IgD-negative memory B cell (primary cell): ENCODE measurements around the gene FCGR3A. TPM values are rescaled to one million over a fixed set of nuclear protein-coding genes. Genes with fewer than 3 reads are reported as not detected.

ENCODE experiments used
- H3K27ac Mint-ChIP-seq, 3 donors: one replicate each; pipeline ENCODE4 v1.8.0; 2020 to 2022; ENCODE audit warnings: mild to moderate bottlenecking in 3 of 3, mixed read lengths in 3 of 3, moderate library complexity in 1 of 3
- H3K27me3 Mint-ChIP-seq: one replicate; pipeline ENCODE4 v1.8.0; 2021; ENCODE audit warnings: mixed read lengths
- H3K36me3 Mint-ChIP-seq: one replicate; pipeline ENCODE4 v1.8.0; 2020; ENCODE audit warnings: mild to moderate bottlenecking, mixed read lengths
- H3K4me1 Mint-ChIP-seq, 3 donors: one replicate each; pipeline ENCODE4 v1.8.0; 2020 to 2022; ENCODE audit warnings: mixed read lengths in 3 of 3, mild to moderate bottlenecking in 1 of 3
- H3K4me3 Mint-ChIP-seq, 4 donors: one replicate each; pipeline ENCODE4 v1.8.0; 2020 to 2022; ENCODE audit warnings: mild to moderate bottlenecking in 4 of 4, mixed read lengths in 4 of 4, moderate library complexity in 3 of 4
- H3K9me3 Mint-ChIP-seq, 3 donors: one replicate each; pipeline ENCODE4 v1.8.0; 2020 to 2021; ENCODE audit warnings: mixed read lengths in 3 of 3, mild to moderate bottlenecking in 1 of 3
- polyA plus RNA-seq: library from polyadenylated mRNA; unstranded; fragments of 300-500 nt; fragmentation: Illumina TruSeq; gene quantifications from one replicate; pipeline ENCODE4 v1.2.3, GENCODE V29; 2021

The FCGR3A gene
- polyA plus RNA-seq, 1 donor from 2014 or later = 4.4 TPM

DNA sequence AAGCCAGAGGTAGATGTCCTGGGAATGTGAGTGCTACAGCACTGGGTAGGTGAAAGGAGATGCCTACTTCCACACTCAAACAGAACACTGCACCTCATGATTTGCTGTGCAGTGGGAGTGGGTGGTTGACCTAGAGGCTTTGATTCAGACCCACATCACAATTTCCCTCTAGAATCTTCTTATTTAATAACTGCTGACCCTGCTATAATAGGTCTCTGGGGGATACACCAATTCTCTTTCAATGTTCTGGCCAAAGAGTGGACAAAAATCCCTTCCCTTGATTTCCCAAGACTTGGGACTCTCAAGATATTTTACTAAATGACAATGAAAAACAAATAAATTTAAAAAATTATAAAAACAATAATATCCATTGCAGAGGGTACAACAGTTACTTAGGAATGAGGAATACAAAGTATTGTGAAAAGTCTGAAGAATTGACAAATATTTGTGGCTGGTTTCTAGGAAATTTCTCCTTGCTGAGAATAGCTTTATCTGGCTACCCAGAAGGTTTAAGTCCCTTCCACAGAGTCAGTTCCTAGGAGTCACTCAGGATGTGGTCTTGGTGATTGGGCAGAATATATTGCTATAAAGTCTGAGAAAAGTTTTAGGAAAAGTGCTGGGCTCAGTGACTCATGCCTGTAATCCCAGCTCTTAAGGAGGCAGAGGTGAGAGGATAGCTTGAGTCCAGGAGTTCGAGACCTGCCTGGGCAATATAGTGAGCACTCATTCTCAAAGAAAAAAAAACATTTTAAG is 46.8 kb downstream of the FCGR3A start:
- Mint-ChIP-seq H3K27me3 (peaks cover 5% of the 10 kb centered on the region), H3K4me3 (no peak overlapping the region), H3K36me3 (no peaks in the 10 kb centered on the region), H3K9me3 (no peaks in the 10 kb centered on the region), H3K4me1 (peaks cover 10 to 13% (median 11%) of the 10 kb centered on the region in 3 donors), H3K27ac (no peak overlapping the region)

DNA sequence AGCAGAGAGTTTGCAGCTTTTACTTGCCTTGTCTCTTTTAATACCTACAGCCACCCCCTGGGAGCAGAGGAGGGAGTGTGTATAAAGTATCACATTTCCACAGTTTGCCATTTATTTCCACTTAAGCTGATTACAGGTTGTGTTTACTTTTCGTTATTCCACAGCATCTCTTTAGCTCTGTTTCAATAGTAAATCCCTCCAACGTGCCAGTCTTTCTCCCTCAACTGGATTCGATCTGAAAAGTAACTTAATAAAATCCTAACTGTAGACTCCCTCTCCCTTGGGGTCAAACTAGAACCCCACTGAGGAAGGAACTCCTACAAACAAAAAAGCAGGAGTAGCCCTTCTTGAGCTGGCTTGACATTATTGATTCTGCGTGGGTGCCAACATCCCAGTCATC is 47.4 kb downstream of the FCGR3A start:
- Mint-ChIP-seq H3K36me3 (peaks cover 2% of the 10 kb centered on the region), H3K4me1 (peaks cover 10 to 13% (median 11%) of the 10 kb centered on the region in 3 donors), H3K27ac (no peak overlapping the region), H3K27me3 (peaks cover 5% of the 10 kb centered on the region), H3K4me3 (no peak overlapping the region), H3K9me3 (no peaks in the 10 kb centered on the region)

DNA sequence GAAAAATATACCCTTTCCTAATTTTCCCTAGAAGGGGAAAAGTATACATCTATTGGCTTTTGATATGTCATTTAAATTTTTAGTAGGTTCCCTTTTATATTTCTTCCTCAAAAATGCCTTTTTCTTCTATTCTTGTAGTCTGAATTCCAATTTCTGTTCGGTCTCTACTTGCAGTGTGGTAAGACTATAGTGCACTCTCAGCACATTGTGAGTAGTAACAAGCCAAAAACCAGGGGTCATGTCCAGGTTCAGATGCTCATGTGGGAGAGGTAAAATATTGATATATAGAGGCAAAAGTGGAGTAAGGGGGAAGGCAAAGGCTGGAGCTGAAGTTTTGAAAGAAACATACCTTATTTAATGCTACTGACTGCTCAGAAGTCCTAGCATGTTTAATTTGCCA is 48.4 kb downstream of the FCGR3A start:
- H3K27me3 Mint-ChIP-seq = peaks cover 7% of the 10 kb centered on the region
- H3K27ac Mint-ChIP-seq = peak overlapping the region in 1 of 3 donors; percentile 5
- H3K9me3 Mint-ChIP-seq = no peaks in the 10 kb centered on the region
- no peak overlapping the region for H3K4me3 Mint-ChIP-seq
- peaks cover 10 to 11% (median 10%) of the 10 kb centered on the region in 3 donors for H3K4me1 Mint-ChIP-seq
- peaks cover 2% of the 10 kb centered on the region for H3K36me3 Mint-ChIP-seq

DNA sequence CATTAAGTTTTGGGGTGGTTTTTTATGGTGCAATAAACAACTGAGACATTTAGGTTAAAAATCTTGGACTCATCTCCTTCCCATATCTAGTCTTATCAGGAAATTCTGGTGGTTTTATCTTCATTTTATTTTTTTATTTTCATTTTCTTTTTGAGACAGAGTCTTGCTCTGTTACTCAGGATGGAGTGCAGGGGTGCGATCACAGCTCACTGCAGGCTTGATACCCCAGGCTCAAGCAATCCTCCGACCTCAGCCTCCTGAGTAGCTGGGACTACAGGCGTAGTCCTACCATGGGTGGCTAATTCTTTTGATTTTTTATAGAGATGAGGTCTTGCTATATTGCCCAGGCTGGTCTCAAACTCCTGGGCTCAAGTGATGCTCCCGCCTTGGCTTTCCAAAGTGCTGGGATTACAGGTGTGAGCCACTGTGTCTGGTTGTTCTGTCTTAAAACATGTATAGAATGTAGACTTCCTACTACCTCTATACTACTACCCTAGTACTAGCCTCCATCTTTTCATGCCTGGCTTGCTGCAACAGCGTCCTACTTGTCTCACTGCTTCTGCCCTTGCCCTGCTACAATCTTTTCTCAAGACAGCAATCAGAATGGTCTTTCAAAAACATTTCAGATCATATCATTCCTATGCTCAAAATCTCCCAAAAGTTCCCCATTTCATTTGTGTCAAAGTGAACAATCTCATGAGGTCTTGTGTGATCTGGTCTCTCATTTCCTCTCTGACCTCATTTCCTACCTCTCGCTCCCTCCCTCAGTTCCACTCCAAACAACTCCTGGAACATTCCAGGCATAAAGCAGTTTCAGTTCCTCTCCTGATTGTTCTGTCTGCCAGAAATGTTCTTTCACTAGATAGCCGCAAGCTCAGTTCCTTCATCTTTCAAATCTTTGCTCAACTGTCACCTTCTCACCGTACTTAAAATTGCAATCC is 50.2 kb downstream of the FCGR3A start:
- H3K4me3 Mint-ChIP-seq = peak overlapping the region in 1 of 4 donors; percentile 50
- H3K27me3 Mint-ChIP-seq = peaks cover 7% of the 10 kb centered on the region
- peaks cover 2% of the 10 kb centered on the region for H3K36me3 Mint-ChIP-seq
- H3K4me1 Mint-ChIP-seq = peaks cover 4 to 5% (median 5%) of the 10 kb centered on the region in 3 donors
- no peaks in the 10 kb centered on the region for H3K9me3 Mint-ChIP-seq
- no peak overlapping the region for H3K27ac Mint-ChIP-seq

DNA sequence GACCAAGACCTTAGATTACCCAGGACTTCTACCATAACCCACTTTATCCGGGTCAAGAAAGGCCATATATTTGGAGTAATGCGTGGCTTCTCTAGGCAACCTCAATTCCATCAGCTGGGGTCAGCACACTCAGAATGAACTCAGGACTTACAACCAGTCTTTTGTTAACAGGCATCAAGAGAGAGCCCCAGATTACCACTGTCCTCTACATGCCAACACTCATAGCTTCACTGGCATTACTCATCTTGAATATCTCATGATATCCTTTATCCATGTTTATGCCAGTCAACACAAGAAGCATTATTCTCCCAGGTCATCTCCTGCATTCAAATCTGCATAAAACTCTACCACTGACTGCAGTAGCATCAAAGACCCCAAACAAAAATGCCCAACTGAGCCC is 51.0 kb downstream of the FCGR3A start:
- Mint-ChIP-seq H3K27me3 (peaks cover 11% of the 10 kb centered on the region), H3K4me3 (no peak overlapping the region), H3K36me3 (peaks cover 2% of the 10 kb centered on the region), H3K9me3 (no peaks in the 10 kb centered on the region), H3K27ac (no peak overlapping the region), H3K4me1 (peaks cover 4 to 5% (median 5%) of the 10 kb centered on the region in 3 donors)

DNA sequence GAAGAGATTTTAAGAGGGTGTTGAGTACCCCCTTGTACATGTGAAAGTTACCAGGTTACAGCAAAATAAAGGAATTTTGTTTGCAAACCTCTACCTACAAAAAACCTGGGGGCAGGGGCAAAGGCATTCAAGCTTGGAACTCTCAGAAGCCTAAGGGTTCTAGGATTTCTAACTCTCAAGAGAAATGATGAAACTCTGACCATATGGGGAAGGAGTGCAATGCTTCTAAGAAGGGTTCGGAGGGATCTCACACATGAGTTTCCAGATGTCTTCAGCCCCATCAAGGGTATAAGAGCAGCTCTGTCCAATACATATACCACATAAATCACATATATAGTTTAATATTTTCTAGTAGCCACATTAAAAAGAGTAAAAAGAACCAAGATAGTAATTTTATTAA is 51.7 kb downstream of the FCGR3A start:
- Mint-ChIP-seq H3K9me3 (no peaks in the 10 kb centered on the region), H3K36me3 (peaks cover 2% of the 10 kb centered on the region), H3K4me1 (peaks cover 4 to 5% (median 5%) of the 10 kb centered on the region in 3 donors), H3K27ac (no peak overlapping the region), H3K4me3 (no peak overlapping the region), H3K27me3 (peaks cover 12% of the 10 kb centered on the region)

DNA sequence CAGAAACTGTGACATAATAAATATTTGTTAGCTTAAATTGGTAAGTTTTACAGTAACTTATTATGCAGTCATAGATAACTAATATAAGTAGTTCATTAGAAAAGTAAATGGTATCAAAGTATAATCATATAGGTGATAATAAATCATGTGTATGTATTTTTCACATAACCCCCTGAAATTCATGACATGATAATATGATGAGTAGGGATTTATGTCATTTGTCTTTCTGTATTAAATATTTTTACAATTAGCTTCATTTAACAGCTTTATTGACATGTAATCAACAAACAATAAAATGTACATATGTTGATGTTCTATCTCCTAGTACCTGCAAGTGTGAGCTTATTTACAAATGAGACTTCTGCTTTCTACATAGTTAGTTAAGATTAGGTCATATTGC is 54.1 kb downstream of the FCGR3A start:
- Mint-ChIP-seq H3K27me3 (peaks cover 30% of the 10 kb centered on the region), H3K4me3 (no peak overlapping the region), H3K36me3 (peaks cover 2% of the 10 kb centered on the region), H3K4me1 (peaks cover 4 to 10% (median 5%) of the 10 kb centered on the region in 3 donors), H3K9me3 (no peaks in the 10 kb centered on the region), H3K27ac (no peak overlapping the region)

DNA sequence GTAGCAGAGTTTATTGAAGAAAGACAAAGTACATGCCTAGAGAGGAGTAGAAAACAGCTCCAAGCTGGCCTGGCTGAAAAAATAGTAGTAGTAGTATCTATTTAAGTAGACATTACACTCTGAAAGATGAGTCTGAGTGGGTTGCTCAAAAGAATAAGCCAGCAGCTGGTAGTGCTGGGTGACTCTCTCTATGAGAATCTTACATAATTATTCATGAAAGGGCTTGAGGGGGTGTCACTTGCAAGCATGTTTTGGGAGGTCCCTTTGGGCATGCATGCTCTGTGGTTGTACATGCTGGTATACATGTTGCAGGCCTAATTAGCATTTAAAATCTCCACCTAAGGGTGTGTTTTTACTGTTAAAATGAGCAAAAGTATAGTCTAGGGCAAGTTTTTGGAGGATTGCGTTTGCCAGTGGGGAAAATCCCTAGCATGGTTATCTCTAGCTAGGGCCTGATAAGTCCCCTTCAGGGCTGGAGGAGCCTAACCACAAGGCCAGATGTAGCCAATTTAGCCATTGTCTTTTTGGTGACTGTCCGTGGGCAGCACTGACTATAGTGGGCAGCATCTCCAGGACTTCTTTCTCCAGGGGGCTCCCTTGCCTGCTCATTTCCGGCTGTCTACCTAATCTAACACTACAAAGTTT is 55.4 kb downstream of the FCGR3A start:
- Mint-ChIP-seq H3K9me3 (no peaks in the 10 kb centered on the region), H3K4me1 (peaks cover 0 to 5% (median 0%) of the 10 kb centered on the region in 3 donors), H3K4me3 (no peak overlapping the region), H3K36me3 (peaks cover 2% of the 10 kb centered on the region), H3K27ac (no peak overlapping the region), H3K27me3 (peaks cover 38% of the 10 kb centered on the region)

DNA sequence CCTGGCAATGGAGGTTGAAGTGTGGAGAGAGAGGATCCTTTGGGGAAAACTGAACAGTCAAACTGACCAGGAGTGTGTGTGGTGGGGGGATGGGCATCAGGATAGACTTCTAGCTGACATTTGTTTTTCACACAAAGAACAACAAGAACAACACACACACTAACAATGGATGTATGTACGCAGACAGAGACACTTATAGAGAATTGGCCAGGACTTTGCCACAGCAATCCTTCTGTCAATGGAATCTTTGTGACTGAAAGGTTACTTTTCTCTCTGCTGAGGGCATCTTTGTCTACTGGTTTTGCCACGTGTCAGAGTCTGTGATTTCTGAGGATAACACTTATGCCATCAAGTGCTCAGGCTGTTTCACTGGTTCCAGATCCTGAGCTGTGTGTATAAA is 56.8 kb downstream of the FCGR3A start:
- Mint-ChIP-seq H3K36me3 (peaks cover 2% of the 10 kb centered on the region), H3K27me3 (peaks cover 37% of the 10 kb centered on the region), H3K4me3 (no peak overlapping the region), H3K9me3 (no peaks in the 10 kb centered on the region), H3K27ac (no peak overlapping the region), H3K4me1 (peaks cover 0 to 5% (median 0%) of the 10 kb centered on the region in 3 donors)

Other genes with a start within 250 kb of the FCGR3A start
- not detected for gene MPZ, start 239.8 kb downstream of the FCGR3A start, polyA plus RNA-seq
- gene SDHC, start 235.4 kb downstream of the FCGR3A start, polyA plus RNA-seq = 173 TPM
- gene CFAP126, start 181.9 kb downstream of the FCGR3A start, polyA plus RNA-seq = not detected
- 1.3 TPM for gene FCGR2A, start 44.4 kb downstream of the FCGR3A start, polyA plus RNA-seq
- 0.80 TPM for gene HSPA6, start 25.3 kb downstream of the FCGR3A start, polyA plus RNA-seq
- 0.18 TPM for gene FCGR3B, start 81.4 kb upstream of the FCGR3A start, polyA plus RNA-seq
- gene FCGR2B, start 113.3 kb upstream of the FCGR3A start, polyA plus RNA-seq = 235 TPM
- gene FCRLA, start 157.4 kb upstream of the FCGR3A start, polyA plus RNA-seq = 445 TPM
- 11.1 TPM for gene FCRLB, start 171.7 kb upstream of the FCGR3A start, polyA plus RNA-seq
- gene DUSP12, start 200.0 kb upstream of the FCGR3A start, polyA plus RNA-seq = 47.3 TPM
- 14.3 TPM for gene ATF6, start 216.5 kb upstream of the FCGR3A start, polyA plus RNA-seq